HepG2 (cell line): ENCODE measurements around the gene COQ8B. TPM values are rescaled to one million over a fixed set of nuclear protein-coding genes. Genes with fewer than 3 reads are reported as not detected.
A peak's percentile ranks its signal among the peaks of the same experiment; 100 is the strongest.

ENCODE experiments used
- AGO1 ChIP-seq: fragments of 200-400 bp; formaldehyde crosslinking; IDR thresholded peaks from 2 replicates; pipeline ENCODE4 v1.6.1; 2017; ENCODE audit warnings: mild to moderate bottlenecking, low read depth, low read length, moderate library complexity; ENCODE audit not compliant: poor library complexity, severe bottlenecking
- ARHGAP35 ChIP-seq: sonication (generic); formaldehyde crosslinking; IDR thresholded peaks from 2 replicates; pipeline ENCODE4 v1.9.0; 2022; ENCODE audit warnings: mild to moderate bottlenecking, inconsistent platforms, moderate library complexity, missing genetic modification reagents, borderline replicate concordance
- ELF1 ChIP-seq: sonication (generic); formaldehyde crosslinking; IDR thresholded peaks from 2 replicates; pipeline ENCODE4 v1.4.0; 2020; ENCODE audit warnings: missing genetic modification reagents
- FOSL2 ChIP-seq: sonication (generic); formaldehyde crosslinking; IDR thresholded peaks from 2 replicates; pipeline ENCODE4 v1.4.0; 2020; ENCODE audit warnings: missing genetic modification reagents
- HDAC1 ChIP-seq: sonication (generic); formaldehyde crosslinking; IDR thresholded peaks from 2 replicates; pipeline ENCODE4 v1.5.1; 2020; ENCODE audit warnings: mild to moderate bottlenecking, missing genetic modification reagents
- JUND ChIP-seq: sonication (generic); formaldehyde crosslinking; IDR thresholded peaks from 2 replicates; pipeline ENCODE4 v1.8.0; 2022; ENCODE audit warnings: mild to moderate bottlenecking, missing genetic modification reagents
- KDM4B ChIP-seq: sonication (generic); formaldehyde crosslinking; IDR thresholded peaks from 2 replicates; pipeline ENCODE4 v1.4.0; 2020; ENCODE audit warnings: missing genetic modification reagents
- MAZ ChIP-seq, 2 experiments: sonication (generic) in 1 of 2; formaldehyde crosslinking in 1 of 2; IDR thresholded peaks; 2 replicates each; pipeline versions ENCODE4 v1.5.0 to v1.6.1; 2012 to 2020; ENCODE audit warnings: low read depth in 2 of 2, mild to moderate bottlenecking in 2 of 2, borderline replicate concordance in 1 of 2, improper control_type of control experiment in 1 of 2, low read length in 1 of 2, missing genetic modification reagents in 1 of 2, moderate library complexity in 1 of 2
- MZF1 ChIP-seq: sonication (generic); formaldehyde crosslinking; IDR thresholded peaks from 2 replicates; pipeline ENCODE4 v1.8.1; 2023; ENCODE audit warnings: mild to moderate bottlenecking, missing genetic modification reagents, borderline replicate concordance
- NR2F2 ChIP-seq: IDR thresholded peaks from 2 replicates; pipeline ENCODE4 v1.6.1; 2012; ENCODE audit warnings: low read depth, inconsistent platforms, borderline replicate concordance
- RCOR2 ChIP-seq: IDR thresholded peaks from 2 replicates; pipeline ENCODE4 v1.6.1; 2016; ENCODE audit warnings: missing biosample characterization, missing genetic modification reagents
- SP2 ChIP-seq: sonication (generic); formaldehyde crosslinking; IDR thresholded peaks from 2 replicates; pipeline ENCODE4 v1.5.1; 2020; ENCODE audit warnings: mild to moderate bottlenecking, missing genetic modification reagents
- ZNF354B ChIP-seq: sonication (generic); formaldehyde crosslinking; IDR thresholded peaks from 2 replicates; pipeline ENCODE4 v1.8.0; 2022; ENCODE audit warnings: mild to moderate bottlenecking, missing genetic modification reagents
- ZNF572 ChIP-seq: sonication (generic); formaldehyde crosslinking; IDR thresholded peaks from 2 replicates; pipeline ENCODE4 v1.5.1; 2020; ENCODE audit warnings: mild to moderate bottlenecking, missing genetic modification reagents
- ZNF746 ChIP-seq: sonication (generic); formaldehyde crosslinking; IDR thresholded peaks from 2 replicates; pipeline ENCODE4 v1.8.0; 2022; ENCODE audit warnings: mild to moderate bottlenecking, missing genetic modification reagents
- ZNF878 ChIP-seq: sonication (generic); formaldehyde crosslinking; IDR thresholded peaks from 2 replicates; pipeline ENCODE4 v1.8.1; 2023; ENCODE audit warnings: mild to moderate bottlenecking, missing genetic modification reagents, moderate library complexity
- polyA plus RNA-seq, 8 experiments: library from polyadenylated mRNA; depleted of rRNA in 3 of 8; stranded (reverse) in 7 of 8; unstranded in 1 of 8; fragments of >200 nt; fragmentation: Illumina TruSeq in 4 of 8; extraction: Trizol in 4 of 8; gene quantifications; 2 replicates each; pipeline versions ENCODE4 v1.2.1 to v1.2.3, GENCODE V29; 2011 to 2016; ENCODE audit warnings: low read depth in 4 of 8, missing spikeins in 1 of 8, mixed read lengths in 1 of 8; ENCODE audit not compliant: insufficient read depth in 1 of 8
- total RNA-seq, 5 experiments: library from RNA; depleted of rRNA; stranded (reverse); fragments of >200 nt; fragmentation: Illumina TruSeq; extraction: Trizol; gene quantifications; 2 replicates each; pipeline ENCODE4 v1.2.3, GENCODE V29; 2016; ENCODE audit warnings: low read depth in 1 of 5
- TF ChIP-seq, protein P1 (sequence below): sonication (generic); formaldehyde crosslinking; IDR thresholded peaks from 2 replicates; pipeline ENCODE4 v1.4.0; 2020; ENCODE audit warnings: mild to moderate bottlenecking, missing genetic modification reagents, borderline replicate concordance
- TF ChIP-seq, protein P2 (sequence below): sonication (generic); formaldehyde crosslinking; IDR thresholded peaks from 2 replicates; pipeline ENCODE4 v1.4.0; 2020; ENCODE audit warnings: missing genetic modification reagents, borderline replicate concordance
- TF ChIP-seq, protein P3 (sequence below): sonication (generic); formaldehyde crosslinking; IDR thresholded peaks from 2 replicates; pipeline ENCODE4 v1.5.1; 2020; ENCODE audit warnings: mild to moderate bottlenecking, missing genetic modification reagents, borderline replicate concordance

COQ8B gene
- total and polyA plus RNA-seq, 2 of the 13 experiments (the other 11 are each of a cell fraction or from before 2014, with no cell fraction given) = 12.3 to 17.2 TPM

DNA sequence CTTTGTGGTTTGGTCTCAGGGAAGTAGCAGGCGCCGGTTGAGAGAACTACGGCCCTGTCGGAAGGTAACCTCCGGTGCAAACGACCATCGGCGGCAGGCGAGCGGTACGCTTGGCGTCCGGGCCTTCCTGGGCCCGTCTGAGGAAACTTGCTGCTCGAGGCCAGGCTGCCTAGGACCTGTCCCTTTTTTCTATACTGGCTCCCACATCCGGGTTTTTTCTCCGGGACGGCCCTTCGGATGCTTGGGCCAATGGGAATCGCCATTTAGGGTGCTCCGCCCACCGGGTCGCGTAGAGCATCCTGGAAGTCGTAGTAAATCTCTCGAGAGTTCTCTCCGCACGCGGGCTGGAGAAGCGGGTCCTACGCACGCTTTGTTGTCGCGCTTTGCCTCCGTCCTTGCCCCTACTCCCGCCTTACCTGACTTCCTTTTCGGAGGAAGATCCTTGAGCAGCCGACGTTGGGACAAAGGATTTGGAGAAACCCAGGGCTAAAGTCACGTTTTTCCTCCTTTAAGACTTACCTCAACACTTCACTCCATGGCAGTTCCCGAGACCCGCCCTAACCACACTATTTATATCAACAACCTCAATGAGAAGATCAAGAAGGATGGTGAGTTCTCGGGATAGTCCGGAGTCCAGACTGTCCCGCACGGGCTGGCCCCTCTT lies 34.3 kb upstream of the COQ8B start, which contains the start of gene SNRPA (continued):
- TF ChIP-seq, protein P1, sequence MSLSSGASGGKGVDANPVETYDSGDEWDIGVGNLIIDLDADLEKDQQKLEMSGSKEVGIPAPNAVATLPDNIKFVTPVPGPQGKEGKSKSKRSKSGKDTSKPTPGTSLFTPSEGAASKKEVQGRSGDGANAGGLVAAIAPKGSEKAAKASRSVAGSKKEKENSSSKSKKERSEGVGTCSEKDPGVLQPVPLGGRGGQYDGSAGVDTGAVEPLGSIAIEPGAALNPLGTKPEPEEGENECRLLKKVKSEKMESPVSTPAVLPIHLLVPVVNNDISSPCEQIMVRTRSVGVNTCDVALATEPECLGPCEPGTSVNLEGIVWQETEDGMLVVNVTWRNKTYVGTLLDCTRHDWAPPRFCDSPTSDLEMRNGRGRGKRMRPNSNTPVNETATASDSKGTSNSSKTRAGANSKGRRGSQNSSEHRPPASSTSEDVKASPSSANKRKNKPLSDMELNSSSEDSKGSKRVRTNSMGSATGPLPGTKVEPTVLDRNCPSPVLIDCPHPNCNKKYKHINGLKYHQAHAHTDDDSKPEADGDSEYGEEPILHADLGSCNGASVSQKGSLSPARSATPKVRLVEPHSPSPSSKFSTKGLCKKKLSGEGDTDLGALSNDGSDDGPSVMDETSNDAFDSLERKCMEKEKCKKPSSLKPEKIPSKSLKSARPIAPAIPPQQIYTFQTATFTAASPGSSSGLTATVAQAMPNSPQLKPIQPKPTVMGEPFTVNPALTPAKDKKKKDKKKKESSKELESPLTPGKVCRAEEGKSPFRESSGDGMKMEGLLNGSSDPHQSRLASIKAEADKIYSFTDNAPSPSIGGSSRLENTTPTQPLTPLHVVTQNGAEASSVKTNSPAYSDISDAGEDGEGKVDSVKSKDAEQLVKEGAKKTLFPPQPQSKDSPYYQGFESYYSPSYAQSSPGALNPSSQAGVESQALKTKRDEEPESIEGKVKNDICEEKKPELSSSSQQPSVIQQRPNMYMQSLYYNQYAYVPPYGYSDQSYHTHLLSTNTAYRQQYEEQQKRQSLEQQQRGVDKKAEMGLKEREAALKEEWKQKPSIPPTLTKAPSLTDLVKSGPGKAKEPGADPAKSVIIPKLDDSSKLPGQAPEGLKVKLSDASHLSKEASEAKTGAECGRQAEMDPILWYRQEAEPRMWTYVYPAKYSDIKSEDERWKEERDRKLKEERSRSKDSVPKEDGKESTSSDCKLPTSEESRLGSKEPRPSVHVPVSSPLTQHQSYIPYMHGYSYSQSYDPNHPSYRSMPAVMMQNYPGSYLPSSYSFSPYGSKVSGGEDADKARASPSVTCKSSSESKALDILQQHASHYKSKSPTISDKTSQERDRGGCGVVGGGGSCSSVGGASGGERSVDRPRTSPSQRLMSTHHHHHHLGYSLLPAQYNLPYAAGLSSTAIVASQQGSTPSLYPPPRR (CRISPR knock-in tag) = no peak
- TF ChIP-seq ZNF746 (CRISPR knock-in tag) (0 out of 2 replicates have a peak, but pooled peaks have one; percentile 10), HDAC1 (CRISPR knock-in tag) (peak; percentile 50), RCOR2 (CRISPR knock-in tag) (no peak), MZF1 (CRISPR knock-in tag) (no peak), ZNF878 (CRISPR knock-in tag) (no peak), ARHGAP35 (CRISPR knock-in tag) (no peak), NR2F2 (no peak; the same call in 1 of the 2 replicates), FOSL2 (CRISPR knock-in tag) (0 out of 2 replicates have a peak, but pooled peaks have one; percentile 10), ZNF354B (no peak), KDM4B (CRISPR knock-in tag) (no peak), MAZ (IDR thresholded peaks at IDR 0.05; ENCODE audit: borderline replicate concordance, low read depth, low read length) (no peak), MAZ (CRISPR knock-in tag; IDR thresholded peaks at IDR 0.05; ENCODE audit: low read depth) (peak; percentile 1; the same call in 1 of the 2 replicates), SP2 (CRISPR knock-in tag) (0 out of 2 replicates have a peak, but pooled peaks have one; percentile 82), ZNF572 (CRISPR knock-in tag) (no peak), AGO1 (no peak), ELF1 (peak; percentile 70), JUND (CRISPR knock-in tag) (no peak)
- TF ChIP-seq, protein P2, sequence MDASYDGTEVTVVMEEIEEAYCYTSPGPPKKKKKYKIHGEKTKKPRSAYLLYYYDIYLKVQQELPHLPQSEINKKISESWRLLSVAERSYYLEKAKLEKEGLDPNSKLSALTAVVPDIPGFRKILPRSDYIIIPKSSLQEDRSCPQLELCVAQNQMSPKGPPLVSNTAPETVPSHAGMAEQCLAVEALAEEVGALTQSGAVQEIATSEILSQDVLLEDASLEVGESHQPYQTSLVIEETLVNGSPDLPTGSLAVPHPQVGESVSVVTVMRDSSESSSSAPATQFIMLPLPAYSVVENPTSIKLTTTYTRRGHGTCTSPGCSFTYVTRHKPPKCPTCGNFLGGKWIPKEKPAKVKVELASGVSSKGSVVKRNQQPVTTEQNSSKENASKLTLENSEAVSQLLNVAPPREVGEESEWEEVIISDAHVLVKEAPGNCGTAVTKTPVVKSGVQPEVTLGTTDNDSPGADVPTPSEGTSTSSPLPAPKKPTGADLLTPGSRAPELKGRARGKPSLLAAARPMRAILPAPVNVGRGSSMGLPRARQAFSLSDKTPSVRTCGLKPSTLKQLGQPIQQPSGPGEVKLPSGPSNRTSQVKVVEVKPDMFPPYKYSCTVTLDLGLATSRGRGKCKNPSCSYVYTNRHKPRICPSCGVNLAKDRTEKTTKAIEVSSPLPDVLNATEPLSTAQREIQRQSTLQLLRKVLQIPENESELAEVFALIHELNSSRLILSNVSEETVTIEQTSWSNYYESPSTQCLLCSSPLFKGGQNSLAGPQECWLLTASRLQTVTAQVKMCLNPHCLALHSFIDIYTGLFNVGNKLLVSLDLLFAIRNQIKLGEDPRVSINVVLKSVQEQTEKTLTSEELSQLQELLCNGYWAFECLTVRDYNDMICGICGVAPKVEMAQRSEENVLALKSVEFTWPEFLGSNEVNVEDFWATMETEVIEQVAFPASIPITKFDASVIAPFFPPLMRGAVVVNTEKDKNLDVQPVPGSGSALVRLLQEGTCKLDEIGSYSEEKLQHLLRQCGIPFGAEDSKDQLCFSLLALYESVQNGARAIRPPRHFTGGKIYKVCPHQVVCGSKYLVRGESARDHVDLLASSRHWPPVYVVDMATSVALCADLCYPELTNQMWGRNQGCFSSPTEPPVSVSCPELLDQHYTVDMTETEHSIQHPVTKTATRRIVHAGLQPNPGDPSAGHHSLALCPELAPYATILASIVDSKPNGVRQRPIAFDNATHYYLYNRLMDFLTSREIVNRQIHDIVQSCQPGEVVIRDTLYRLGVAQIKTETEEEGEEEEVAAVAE (CRISPR knock-in tag) = no peak; the same call in 1 of the 2 replicates
- TF ChIP-seq, protein P3, sequence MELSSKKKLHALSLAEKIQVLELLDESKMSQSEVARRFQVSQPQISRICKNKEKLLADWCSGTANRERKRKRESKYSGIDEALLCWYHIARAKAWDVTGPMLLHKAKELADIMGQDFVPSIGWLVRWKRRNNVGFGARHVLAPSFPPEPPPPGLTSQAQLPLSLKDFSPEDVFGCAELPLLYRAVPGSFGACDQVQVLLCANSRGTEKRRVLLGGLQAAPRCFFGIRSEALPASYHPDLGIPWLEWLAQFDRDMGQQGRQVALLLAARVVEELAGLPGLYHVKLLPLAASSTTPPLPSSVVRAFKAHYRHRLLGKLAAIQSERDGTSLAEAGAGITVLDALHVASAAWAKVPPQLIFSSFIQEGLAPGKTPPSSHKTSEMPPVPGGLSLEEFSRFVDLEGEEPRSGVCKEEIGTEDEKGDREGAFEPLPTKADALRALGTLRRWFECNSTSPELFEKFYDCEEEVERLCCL (CRISPR knock-in tag) = no peak
